Large intestine (tissue), 3 donors: ENCODE measurements around the gene EMILIN2. TPM values are rescaled to one million over a fixed set of nuclear protein-coding genes. Genes with fewer than 3 reads are reported as not detected.
A peak's percentile ranks its signal among the peaks of the same experiment; 100 is the strongest.

Experiments
- DNase-seq, 2 donors: peaks; one replicate each; pipeline versions ENCODE4 v3.0.0 to v3.0.0-alpha.2; 2013
- H3K27ac ChIP-seq: one replicate; pipeline ENCODE4 v1.5.1; 2013; ENCODE audit warnings: low read length
- H3K27me3 ChIP-seq: 2 replicates; pipeline ENCODE4 v1.6.1; 2013; ENCODE audit warnings: low read length; ENCODE audit not compliant: control insufficient read depth, insufficient read depth
- H3K36me3 ChIP-seq: 2 replicates; pipeline ENCODE4 v1.6.1; 2013; ENCODE audit warnings: low read length; ENCODE audit not compliant: control insufficient read depth, insufficient read depth
- H3K4me1 ChIP-seq: one replicate; pipeline ENCODE4 v1.6.1; 2013; ENCODE audit warnings: low read length; ENCODE audit not compliant: control insufficient read depth, insufficient read depth
- H3K4me3 ChIP-seq: one replicate; pipeline ENCODE4 v1.5.1; 2013; ENCODE audit warnings: low read length
- H3K9me3 ChIP-seq: one replicate; pipeline ENCODE4 v1.6.1; 2013; ENCODE audit warnings: mild to moderate bottlenecking, low read depth, low read length, moderate library complexity; ENCODE audit not compliant: control insufficient read depth
- WGBS: methylation state at CpG from one replicate; pipeline ENCODE4 v1.1.5; 2013; ENCODE audit warnings: low lambda C conversion rate; ENCODE audit not compliant: insufficient coverage; 5-methylcytosine and 5-hydroxymethylcytosine counted together
- polyA plus RNA-seq: library from polyadenylated mRNA; unstranded; fragments of 120-200 nt; gene quantifications from one replicate; pipeline ENCODE4 v1.2.1, GENCODE V29; 2013

The EMILIN2 gene
- polyA plus RNA-seq, 1 donor, result 30.4 TPM

DNA sequence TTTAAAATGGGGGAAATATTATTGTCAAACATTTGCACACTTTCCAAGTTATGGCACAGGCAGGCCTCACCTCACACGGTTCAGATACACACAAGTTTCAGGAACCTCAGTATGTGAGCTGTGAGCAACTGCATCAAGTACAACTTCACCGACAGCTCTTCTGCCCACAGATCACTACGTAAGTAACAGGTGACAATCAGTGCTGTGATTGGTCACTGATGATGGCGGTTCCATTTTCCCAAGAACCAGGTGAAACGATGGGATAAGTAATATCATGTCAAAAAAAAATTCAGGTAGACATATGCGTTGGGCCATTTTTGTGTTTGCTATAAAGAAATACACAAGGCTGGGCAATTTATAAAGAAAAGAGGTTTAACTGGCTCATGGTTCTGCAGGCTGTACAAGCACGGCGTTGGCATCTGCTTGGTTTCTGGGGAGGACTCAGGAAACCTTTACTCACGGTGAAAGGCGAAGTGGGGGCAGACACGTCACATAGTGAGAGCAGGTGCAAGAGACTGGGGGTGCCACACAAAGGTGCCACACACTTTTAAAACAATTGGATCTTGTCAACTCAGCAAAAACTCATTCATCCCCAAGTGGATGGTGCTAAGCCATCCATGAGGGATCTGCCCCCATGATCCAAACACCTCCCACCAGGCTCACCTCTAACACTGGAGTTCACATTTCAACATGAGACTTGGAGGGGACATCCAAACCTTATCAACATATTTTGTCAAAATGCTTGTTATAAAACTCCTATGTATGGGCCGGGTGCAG, 108.3 kb downstream of the EMILIN2 start:
- peaks cover 4% of the 10 kb centered on the region for H3K4me1 ChIP-seq
- no peaks in the 10 kb centered on the region for H3K9me3 ChIP-seq
- peaks cover 64% of the 10 kb centered on the region for H3K36me3 ChIP-seq
- WGBS, result 100% methylated on average over 2 of the region's 12 CpGs
- H3K27ac ChIP-seq, result no peak overlapping the region
- H3K4me3 ChIP-seq, result no peak overlapping the region
- no peaks in the 10 kb centered on the region for H3K27me3 ChIP-seq
- DNase-seq, result no peak

GRCh38 chr18:2956056-2956455, 109.2 kb downstream of the EMILIN2 start:
- Histone ChIP-seq H3K9me3 (no peaks in the 10 kb centered on the region), H3K27me3 (no peaks in the 10 kb centered on the region), H3K27ac (no peak overlapping the region), H3K36me3 (peaks cover 54% of the 10 kb centered on the region), H3K4me1 (peaks cover 6% of the 10 kb centered on the region), H3K4me3 (no peak overlapping the region)
- DNase-seq, result no peak
- 83% methylated on average over 1 of the region's 7 CpGs for WGBS

DNA sequence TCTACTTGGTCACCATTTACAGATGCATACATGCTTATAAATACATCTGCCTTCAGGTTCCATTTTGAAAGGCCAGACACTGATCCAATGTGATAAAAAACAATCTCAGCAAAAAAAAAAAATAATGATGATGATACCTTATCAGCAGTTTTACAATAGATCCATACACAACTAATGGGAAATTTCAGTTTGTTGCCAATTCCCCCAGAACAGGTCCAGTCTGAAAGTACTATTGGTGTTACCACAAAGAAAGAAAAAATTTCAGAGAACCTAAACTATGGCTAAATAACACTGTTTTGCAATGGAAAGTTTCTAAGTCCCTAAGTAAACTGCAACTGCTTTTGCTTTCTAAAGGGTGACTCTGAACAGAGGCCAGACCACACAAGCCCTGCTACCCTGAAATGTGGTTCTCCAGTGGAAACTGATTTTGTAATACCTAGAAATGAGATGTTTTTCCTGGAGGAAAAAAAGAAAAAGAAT, 112.1 kb downstream of the EMILIN2 start:
- no peak for DNase-seq
- peaks cover 39% of the 10 kb centered on the region for H3K36me3 ChIP-seq
- peaks cover 13% of the 10 kb centered on the region for H3K4me1 ChIP-seq
- H3K27ac ChIP-seq, result no peak overlapping the region
- no peaks in the 10 kb centered on the region for H3K9me3 ChIP-seq
- no peak overlapping the region for H3K4me3 ChIP-seq
- H3K27me3 ChIP-seq, result no peaks in the 10 kb centered on the region

DNA sequence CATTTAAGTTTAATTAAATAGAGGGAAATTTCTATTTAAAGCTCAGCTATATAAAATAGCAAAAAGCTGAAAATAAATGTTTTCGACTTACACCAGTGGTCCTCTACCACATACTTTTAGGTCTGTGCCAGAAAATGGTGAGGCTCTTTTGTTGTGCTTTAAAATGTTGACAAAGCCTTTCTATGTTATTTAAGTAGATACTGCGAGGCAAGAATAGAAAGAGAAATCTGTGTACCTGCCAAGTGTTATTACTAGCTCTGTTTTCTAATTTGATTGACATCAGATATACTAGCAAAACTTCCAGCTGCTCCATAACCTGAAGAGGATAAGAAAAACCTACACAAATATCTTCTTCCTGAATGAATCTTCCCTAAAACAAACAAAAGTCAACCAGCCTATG, 112.5 kb downstream of the EMILIN2 start:
- WGBS, result 75% methylated on average over 1 of the region's 2 CpGs
- no peak for DNase-seq
- Histone ChIP-seq H3K27me3 (no peaks in the 10 kb centered on the region), H3K27ac (peak overlapping the region; percentile 28), H3K4me1 (peaks cover 10% of the 10 kb centered on the region), H3K4me3 (no peak overlapping the region), H3K36me3 (peaks cover 35% of the 10 kb centered on the region), H3K9me3 (no peaks in the 10 kb centered on the region)

DNA sequence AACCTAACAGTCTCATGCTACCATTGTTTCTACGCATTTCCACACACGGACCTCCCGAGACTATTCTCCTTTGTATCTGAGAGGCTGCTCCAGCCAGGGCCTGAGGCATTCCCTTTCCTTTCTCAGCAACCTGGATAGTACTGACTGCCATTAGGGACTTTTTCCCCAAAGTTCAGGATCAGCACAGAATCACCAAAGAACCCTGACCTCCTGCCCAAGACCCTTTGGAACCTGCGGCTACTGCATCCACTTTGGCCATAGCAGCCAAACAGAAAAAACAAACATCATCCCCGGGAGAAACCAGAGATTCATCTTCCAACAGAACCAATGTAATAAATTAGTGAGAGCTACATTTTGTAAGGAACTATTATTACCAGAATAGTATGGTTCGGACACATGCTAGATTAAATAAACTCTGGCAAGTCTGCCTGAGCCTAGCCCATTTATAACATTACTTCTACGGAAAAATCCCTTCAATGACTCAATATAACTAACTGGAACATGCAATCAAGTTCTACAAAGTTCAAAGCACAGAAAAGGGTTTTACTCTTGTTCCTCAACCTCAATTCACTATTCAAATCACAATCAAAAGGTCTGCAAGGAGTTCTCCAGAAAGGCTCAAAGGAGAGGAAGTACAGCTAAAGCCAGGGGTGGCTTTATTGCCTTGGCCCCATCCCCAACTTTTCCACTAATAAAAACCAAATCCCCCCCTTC, 114.3 kb downstream of the EMILIN2 start:
- no peak overlapping the region for H3K27ac ChIP-seq
- H3K4me1 ChIP-seq, result peaks cover 14% of the 10 kb centered on the region
- no peak for DNase-seq
- no peaks in the 10 kb centered on the region for H3K9me3 ChIP-seq
- peaks cover 22% of the 10 kb centered on the region for H3K36me3 ChIP-seq
- H3K4me3 ChIP-seq, result no peak overlapping the region
- 80% methylated on average over 1 of the region's 7 CpGs for WGBS
- H3K27me3 ChIP-seq, result no peaks in the 10 kb centered on the region

DNA sequence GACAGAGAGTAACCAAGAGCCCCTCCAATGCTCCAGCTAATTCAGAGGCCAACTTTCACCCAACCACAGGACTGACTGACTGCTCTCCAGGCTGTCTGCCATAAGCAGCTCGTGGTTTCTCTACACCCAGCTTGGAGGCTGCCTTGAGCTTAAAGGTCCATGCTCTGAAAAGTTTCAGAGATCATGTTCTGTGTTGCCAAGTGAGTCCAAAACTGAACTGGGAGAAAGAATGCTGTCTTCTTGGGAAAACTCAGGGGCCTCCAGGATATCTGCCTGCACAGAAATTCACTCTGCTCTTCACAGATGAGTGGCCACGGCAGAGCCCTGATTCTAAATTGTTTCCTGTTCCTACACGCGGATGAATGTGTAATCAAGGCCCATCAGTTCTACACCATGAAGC, 115.0 kb downstream of the EMILIN2 start:
- H3K36me3 ChIP-seq, result peaks cover 19% of the 10 kb centered on the region
- H3K27me3 ChIP-seq, result no peaks in the 10 kb centered on the region
- no peak overlapping the region for H3K4me3 ChIP-seq
- WGBS, result no CpG with 5 or more reads among the region's 4 CpGs
- no peak overlapping the region for H3K27ac ChIP-seq
- peaks cover 18% of the 10 kb centered on the region for H3K4me1 ChIP-seq
- no peak for DNase-seq
- H3K9me3 ChIP-seq, result no peaks in the 10 kb centered on the region

DNA sequence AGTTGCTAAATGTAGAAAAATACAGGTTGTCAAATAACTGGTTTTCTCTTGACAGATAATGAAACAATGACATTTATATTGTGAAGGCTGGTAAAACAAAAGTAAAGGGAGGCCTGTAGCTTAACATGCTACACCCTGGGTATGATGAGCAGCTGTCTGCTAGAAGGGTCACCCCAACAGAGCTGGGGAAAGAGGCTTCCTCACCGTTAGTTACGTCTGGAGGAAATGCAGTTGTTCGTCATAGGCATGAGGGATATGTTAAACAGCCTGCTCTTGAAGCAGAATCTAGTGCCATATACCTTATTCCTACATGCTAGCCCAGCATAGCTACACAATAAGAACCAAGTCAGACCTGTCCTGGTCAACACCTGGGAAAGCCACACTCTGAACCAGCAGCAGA, 116.2 kb downstream of the EMILIN2 start:
- 100% methylated on average over 1 of the region's 3 CpGs for WGBS
- no peaks in the 10 kb centered on the region for H3K9me3 ChIP-seq
- no peak for DNase-seq
- H3K4me1 ChIP-seq, result peaks cover 30% of the 10 kb centered on the region
- H3K4me3 ChIP-seq, result no peak overlapping the region
- H3K27ac ChIP-seq, result no peak overlapping the region
- H3K27me3 ChIP-seq, result no peaks in the 10 kb centered on the region
- peaks cover 11% of the 10 kb centered on the region for H3K36me3 ChIP-seq

GRCh38 chr18:2964361-2965010, 117.7 kb downstream of the EMILIN2 start:
- no peaks in the 10 kb centered on the region for H3K9me3 ChIP-seq
- H3K36me3 ChIP-seq, result peaks cover 5% of the 10 kb centered on the region
- H3K4me3 ChIP-seq, result no peak overlapping the region
- 100% methylated on average over 2 of the region's 8 CpGs for WGBS
- H3K4me1 ChIP-seq, result peaks cover 40% of the 10 kb centered on the region
- no peak for DNase-seq
- H3K27ac ChIP-seq, result no peak overlapping the region
- H3K27me3 ChIP-seq, result no peaks in the 10 kb centered on the region

Other genes starting within 250 kb of the EMILIN2 start
- 42.7 TPM for gene SMCHD1, start 191.3 kb upstream of the EMILIN2 start, polyA plus RNA-seq
- 54.1 TPM for gene LPIN2, start 166.1 kb downstream of the EMILIN2 start, polyA plus RNA-seq